COLO668 (cell line): ENCODE results near the gene SUCO.
"Not testable (repeated sequence)": the region's sequence is repeated elsewhere in the genome, so short reads cannot be mapped to it uniquely, and the experiment has no call there.

Experiments used
- DNase-seq: peaks from one replicate; lab custom pipeline; 2025; ENCODE audit not compliant: unreplicated experiment; lab: John Stamatoyannopoulos, UW

Gene SUCO

GRCh38 chr1:172557270-172557669 is 24.3 kb downstream of the SUCO start:
- DNase-seq: no peak

- no peak for DNase-seq
Measured at GRCh38 chr1:172559572-172560210, 26.7 kb downstream of the SUCO start.

- no peak for DNase-seq
Measured at GRCh38 chr1:172561252-172561651, 28.3 kb downstream of the SUCO start.

- DNase-seq: no peak
Measured at GRCh38 chr1:172566196-172566997, 33.4 kb downstream of the SUCO start.

GRCh38 chr1:172567720-172568119 is 34.8 kb downstream of the SUCO start:
- DNase-seq: no peak

GRCh38 chr1:172574080-172574479 is 41.1 kb downstream of the SUCO start:
- no peak for DNase-seq

GRCh38 chr1:172578586-172578985 is 45.6 kb downstream of the SUCO start:
- no peak for DNase-seq

- no peak for DNase-seq
Measured at GRCh38 chr1:172581273-172581672, 48.3 kb downstream of the SUCO start.

- DNase-seq: no peak
Measured at GRCh38 chr1:172581779-172582178, 48.8 kb downstream of the SUCO start.

- no peak for DNase-seq
Measured at GRCh38 chr1:172582889-172583288, 49.9 kb downstream of the SUCO start.

- DNase-seq: no peak
Measured at GRCh38 chr1:172585348-172585747, 52.4 kb downstream of the SUCO start.

GRCh38 chr1:172585861-172586260 is 52.9 kb downstream of the SUCO start:
- no peak for DNase-seq

GRCh38 chr1:172588296-172589291 is 55.6 kb downstream of the SUCO start:
- DNase-seq: no peak

GRCh38 chr1:172589553-172589952 is 56.6 kb downstream of the SUCO start:
- no peak for DNase-seq

GRCh38 chr1:172591429-172591828 is 58.5 kb downstream of the SUCO start:
- DNase-seq: not testable (repeated sequence)

- not testable (repeated sequence) for DNase-seq
Measured at GRCh38 chr1:172595066-172595465, 62.1 kb downstream of the SUCO start.

- DNase-seq: not testable (repeated sequence)
Measured at GRCh38 chr1:172596782-172597181, 63.8 kb downstream of the SUCO start.

- no peak for DNase-seq
Measured at GRCh38 chr1:172599912-172600311, 67.0 kb downstream of the SUCO start.

GRCh38 chr1:172600615-172601014 is 67.7 kb downstream of the SUCO start:
- no peak for DNase-seq

GRCh38 chr1:172601046-172601630 is 68.2 kb downstream of the SUCO start:
- DNase-seq: no peak

GRCh38 chr1:172602706-172603105 is 69.8 kb downstream of the SUCO start:
- no peak for DNase-seq
